GOT3 (cell line): ENCODE results near the gene LGR6.

Experiments
- DNase-seq: peaks from one replicate; lab custom pipeline; 2025; ENCODE audit warnings: mixed read lengths; lab: John Stamatoyannopoulos, UW

The LGR6 gene

GRCh38 chr1:202268817-202269216 lies 75.2 kb downstream of the LGR6 start:
- no peak for DNase-seq

GRCh38 chr1:202270871-202271326 lies 77.3 kb downstream of the LGR6 start:
- no peak for DNase-seq

DNA sequence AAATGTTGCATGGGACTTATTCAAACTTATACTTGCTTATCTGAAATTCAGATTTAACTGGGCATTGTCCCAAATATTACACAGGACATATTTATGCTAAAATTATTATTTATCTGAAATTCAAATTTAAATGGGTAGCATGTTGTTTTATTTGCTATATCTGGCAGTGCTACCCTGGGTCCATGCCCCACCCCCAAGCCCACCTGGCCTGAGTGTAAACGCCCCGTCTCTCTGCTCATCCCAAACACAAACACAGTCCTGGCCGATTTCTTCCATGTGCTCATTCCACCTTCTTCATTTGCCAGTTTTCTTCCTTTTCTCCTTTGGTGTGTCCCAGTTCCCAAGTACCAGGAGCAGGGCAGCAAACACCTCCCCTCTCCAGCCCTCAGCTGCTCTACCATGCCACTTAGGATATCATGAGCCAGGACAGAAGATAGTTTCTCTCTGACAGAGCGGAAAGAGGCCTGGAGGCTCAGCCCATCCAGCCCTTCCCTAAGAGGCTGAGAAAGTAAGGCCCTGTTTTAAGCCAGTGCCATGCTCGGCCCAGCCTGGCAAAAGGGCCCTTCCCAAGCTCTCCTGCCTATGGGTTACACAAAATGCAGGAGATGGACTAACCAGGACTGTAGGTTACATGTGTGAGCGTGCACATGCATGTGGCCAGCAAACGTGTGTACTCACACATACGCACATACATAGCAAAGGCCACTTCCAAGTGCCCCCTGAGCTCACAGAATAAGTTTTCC lies 78.7 kb downstream of the LGR6 start:
- no peak for DNase-seq

DNA sequence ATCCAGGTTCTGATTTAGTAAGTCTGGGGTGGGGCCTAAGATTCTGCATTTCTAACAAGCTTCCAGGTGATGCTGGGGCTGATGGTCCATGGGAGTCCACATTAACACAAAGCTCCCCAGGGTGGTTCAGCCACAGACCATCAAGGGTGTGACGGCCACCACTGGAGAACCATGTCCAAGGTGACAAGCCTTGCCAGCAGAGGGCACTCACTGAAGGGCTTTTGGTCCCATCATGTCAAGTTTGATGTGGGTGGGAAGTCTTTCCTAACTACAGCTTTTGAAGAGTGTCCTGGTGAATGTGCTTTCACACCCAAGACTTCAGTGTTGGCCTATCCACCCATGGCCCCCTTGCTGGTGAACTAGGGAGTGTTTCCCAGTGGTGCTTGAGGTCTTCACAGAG lies 81.0 kb downstream of the LGR6 start:
- DNase-seq: no peak

- no peak for DNase-seq
These were observed 81.6 kb downstream of the LGR6 start for GRCh38 chr1:202275061-202275770.

DNA sequence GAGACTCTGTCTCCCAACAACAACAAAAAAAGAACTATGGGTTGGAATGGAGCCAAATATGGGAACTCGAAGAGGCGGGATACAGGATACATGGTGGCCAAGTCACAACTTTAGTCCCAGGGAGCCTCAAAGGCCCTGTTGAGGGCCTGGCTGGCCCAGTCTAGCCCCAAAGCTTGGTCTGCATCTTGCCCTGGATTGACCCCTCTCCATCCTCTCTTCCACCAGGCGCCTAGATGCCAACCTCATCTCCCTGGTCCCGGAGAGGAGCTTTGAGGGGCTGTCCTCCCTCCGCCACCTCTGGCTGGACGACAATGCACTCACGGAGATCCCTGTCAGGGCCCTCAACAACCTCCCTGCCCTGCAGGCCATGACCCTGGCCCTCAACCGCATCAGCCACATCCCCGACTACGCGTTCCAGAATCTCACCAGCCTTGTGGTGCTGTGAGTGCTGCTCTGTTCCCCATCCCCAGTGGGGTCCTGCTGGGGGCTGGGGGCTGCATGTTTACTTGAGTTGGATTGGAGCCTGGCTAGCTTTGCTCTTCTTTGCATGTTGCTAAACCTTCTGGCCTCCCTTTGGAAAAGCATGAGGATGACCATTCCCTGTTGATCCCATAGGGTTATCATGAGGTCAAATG lies 82.6 kb downstream of the LGR6 start:
- no peak for DNase-seq

- no peak for DNase-seq
These were observed 83.3 kb downstream of the LGR6 start for GRCh38 chr1:202276920-202277319.

DNA sequence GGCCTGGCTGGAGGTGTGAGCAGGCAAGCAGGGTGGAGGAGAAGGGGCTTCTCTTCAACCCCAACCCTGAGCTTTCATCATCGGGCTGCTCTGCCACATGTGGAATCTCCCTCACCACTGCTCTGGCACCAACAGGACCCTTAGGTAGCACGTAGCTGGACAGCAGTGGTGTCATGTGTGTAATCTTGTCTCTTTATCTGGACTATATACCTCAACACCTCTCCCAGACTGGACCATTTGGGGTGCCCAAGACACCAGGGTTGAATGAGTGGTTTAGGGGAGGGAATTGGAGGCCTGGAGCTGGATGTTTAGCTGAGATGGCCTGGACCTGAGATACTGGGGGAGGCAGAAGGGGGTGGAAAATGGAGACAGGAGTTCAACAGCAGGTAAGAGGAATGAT lies 85.2 kb downstream of the LGR6 start:
- DNase-seq: no peak

DNA sequence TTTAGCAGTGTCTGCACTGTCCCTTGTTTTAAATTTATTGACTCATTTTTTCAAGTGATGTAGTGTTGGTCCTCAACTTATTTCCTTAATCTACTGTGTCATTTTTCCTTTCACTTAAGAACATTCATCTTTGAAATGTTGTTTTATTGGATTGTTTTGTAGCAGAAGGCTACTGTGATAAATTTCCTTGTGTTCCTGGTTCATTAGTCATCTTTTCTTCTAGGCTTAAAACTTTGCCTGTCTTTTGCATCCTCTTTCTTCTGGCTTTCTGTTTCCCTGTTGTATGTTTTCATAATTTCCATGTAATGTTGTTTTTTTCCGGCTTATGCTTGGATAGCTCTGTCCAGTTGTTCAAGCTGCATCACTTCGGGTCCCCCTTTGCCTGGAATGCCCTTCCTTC lies 86.2 kb downstream of the LGR6 start:
- DNase-seq: no peak

DNA sequence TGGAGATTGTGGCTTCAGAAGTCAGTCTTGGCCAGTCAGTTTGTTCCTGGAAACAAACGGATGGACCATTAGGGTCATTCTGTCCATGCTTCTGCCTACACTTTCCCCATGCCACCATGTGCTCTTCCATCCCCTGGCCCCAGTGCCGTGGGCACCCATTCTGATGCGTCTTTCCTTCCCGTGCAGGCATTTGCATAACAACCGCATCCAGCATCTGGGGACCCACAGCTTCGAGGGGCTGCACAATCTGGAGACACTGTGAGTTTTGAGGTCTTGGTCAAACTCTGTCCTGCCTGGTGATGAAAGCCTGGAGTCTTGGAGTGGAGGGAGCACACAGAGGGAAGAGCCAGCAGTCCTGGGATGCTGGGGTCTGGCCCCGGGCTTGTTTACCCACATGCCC lies 87.0 kb downstream of the LGR6 start:
- no peak for DNase-seq

DNA sequence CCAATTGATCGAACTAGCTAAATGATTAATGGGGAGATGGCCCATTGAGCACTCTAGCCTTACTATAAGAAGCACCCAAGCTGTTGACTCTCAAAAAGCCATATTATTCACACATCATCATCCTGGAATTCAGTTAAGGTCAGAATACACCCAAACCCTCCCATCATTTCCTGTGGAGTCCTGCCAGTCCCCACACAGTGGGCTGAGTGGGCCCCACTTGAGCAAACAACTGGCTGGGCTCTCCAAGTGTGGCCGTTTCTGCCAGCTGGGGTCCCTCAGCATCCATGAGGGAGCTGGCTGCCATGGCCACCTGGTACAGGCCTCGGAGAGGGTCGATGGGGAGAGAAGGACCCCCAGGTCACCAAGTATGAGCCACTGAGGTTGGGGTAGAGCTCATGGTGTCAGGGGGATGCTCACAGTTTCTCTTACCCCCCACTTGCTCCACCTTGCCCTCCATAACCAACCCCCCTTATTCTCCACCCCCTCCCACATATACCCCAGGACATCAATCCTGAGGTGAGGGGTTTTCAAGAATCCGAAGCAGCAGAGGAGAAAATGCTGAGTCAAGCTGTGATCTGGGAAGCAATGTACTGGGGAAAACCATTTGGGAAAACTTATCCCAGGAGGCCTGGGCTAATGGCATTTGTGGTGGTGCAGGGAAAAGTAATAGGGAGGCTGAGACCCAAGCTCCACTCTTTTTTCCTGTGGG lies 87.9 kb downstream of the LGR6 start:
- no peak for DNase-seq

GRCh38 chr1:202282025-202282371 lies 88.4 kb downstream of the LGR6 start:
- no peak for DNase-seq

DNA sequence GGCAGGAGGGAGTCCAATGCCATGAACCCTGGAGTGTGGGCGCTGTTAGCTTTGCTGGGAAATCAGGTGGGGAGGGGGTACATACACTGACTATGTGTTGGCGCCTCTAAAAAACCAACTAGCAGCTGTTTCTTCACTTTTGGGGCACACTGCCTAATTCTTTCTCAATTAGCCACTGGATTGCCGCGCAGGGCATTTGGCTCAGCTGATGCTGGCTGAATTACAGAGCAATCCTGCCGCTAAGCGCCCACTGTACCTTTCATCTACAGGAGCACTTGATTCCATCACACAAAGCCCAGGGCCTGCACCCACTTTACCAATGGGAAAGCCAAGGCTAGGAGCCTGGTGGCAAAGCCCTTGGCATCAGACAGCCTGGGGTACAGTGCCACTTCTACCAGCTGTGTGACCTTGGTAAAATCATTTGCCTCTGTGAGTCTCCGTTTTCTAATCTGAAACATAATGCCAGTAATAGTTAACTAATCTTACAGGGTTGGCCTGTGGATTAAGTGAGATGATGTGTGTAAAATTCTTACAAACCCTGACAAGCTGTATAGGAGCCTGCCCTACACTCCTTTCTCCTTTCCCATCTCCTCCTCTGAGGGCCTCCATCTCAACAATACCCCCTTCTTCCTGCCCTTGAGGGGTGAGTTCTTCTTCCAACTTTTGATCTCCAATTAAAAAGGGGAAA lies 89.1 kb downstream of the LGR6 start:
- DNase-seq: no peak

GRCh38 chr1:202283379-202283844 lies 89.8 kb downstream of the LGR6 start:
- peak; percentile 70 for DNase-seq

DNA sequence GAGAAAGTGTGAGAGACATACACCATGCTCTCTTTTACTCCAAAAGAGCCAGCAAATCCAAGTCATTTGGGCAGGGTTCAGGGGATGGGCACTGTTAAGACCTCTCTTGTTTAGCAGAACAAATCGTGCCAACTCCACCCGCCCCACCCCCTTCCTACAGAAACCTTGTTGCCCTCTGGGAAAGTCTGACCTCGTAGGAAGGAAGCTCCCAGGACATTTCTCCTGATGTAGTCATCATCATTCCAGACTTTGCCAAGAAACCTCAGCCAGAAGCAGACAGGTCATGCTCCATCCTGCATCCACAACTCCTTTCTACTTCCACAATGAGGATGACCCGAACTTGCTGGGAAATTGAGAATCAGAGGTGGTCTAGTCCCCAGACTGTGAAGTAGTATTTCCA lies 90.4 kb downstream of the LGR6 start:
- peak; percentile 38 for DNase-seq

DNA sequence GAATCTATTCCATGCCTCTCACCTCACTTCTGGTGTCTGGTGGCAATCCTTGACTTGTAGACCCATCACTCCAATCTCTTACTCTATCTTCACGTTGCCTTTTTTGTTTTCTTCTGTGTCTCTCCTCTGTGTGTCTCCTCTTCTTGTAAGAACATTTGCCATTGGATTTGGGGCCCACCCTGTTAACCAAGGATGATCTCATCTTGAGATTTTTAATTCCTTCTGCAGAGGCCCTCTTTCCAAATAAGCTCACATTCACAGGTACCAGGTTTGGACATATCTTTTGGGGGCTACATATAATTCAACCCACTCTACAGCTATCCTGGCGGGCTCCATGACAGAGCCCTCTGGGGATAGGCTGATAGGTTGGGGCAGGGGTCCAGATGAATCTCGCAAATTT lies 92.3 kb downstream of the LGR6 start:
- DNase-seq: no peak

DNA sequence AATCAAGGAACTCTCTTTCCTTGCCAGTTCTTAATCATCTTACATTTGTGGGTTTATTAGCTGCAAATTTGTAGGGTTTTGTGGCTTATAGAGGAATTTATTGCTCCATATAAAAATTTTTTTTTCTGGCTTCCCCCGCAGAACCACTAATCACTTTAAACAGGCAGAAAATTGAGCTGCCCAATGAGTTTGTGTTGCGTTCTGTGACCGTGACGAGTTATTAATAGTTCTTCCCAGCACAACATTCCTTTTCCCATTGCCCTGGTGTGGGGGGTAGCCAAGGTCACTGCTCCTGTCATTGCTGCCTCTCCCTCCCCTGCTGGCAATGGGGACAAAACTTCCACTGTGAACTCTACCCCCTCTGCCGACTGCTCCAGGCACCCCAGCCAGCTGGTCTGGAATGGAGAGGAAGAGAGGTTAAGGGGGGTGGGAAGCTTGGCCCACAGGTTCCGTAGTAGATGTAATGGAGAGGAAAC lies 93.1 kb downstream of the LGR6 start:
- DNase-seq: no peak

- no peak for DNase-seq
These were observed 93.6 kb downstream of the LGR6 start for GRCh38 chr1:202287196-202287595.

GRCh38 chr1:202288177-202288576 lies 94.6 kb downstream of the LGR6 start:
- DNase-seq: no peak

DNA sequence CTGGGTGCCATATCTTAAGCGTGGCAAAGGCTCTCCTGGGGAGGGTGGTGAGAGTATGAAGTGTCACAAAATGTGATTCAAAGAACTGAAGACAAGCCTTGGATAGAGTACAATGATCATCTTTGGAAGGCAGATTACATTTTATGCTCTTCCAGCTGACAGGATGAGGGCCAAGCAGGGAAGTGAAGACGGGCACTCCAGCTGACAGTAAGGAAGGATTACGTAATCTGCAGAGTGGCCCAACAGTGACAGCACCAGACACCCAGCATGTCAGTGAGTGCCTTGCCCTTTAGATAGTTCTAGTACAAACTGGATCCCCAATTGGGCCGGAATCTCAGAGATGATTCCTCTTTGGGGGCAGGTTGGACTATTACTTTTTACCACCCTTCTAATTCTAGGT lies 95.4 kb downstream of the LGR6 start:
- no peak for DNase-seq

DNA sequence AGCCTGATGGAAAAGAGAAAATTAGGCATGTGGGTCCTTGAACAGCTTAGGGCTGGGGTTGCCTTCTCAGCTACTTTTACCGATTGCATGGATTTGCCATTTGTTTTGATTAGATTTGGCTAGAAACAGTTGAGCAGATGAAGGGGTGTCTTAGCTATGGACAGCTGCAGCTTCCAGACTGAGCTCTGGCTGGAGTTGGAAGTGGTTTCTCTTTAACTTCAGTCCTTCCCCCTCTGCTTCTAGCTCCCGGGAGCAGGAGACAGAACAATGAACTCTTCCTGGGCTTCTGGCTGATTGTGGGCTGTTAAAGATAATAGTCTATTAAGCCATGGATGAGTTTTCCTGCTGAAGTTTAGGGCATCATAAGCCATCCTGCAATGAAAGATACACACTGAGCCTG lies 97.4 kb downstream of the LGR6 start:
- DNase-seq: no peak
